Nephron (organoid): Measurements from ENCODE around the gene WFDC12.

ENCODE experiments used
- H3K27ac Mint-ChIP-seq, 3 experiments: 2 replicates each; pipeline ENCODE4 v1.8.0; 2020; ENCODE audit warnings: mixed read lengths in 3 of 3, mild to moderate bottlenecking in 2 of 3, moderate library complexity in 1 of 3
- H3K27me3 Mint-ChIP-seq: 2 replicates; pipeline ENCODE4 v1.8.0; 2021; ENCODE audit warnings: low read depth, mild to moderate bottlenecking, moderate library complexity, mixed read lengths
- H3K36me3 Mint-ChIP-seq: 2 replicates; pipeline ENCODE4 v1.8.0; 2020; ENCODE audit warnings: low read depth, mixed read lengths
- H3K4me1 Mint-ChIP-seq: 2 replicates; pipeline ENCODE4 v1.8.0; 2020; ENCODE audit warnings: mixed read lengths
- H3K4me3 Mint-ChIP-seq, 3 experiments: 2 replicates each; pipeline ENCODE4 v1.8.0; 2020; ENCODE audit warnings: mild to moderate bottlenecking in 3 of 3, mixed read lengths in 3 of 3, moderate library complexity in 2 of 3
- H3K9me3 Mint-ChIP-seq: 2 replicates; pipeline ENCODE4 v1.8.0; 2020; ENCODE audit warnings: mixed read lengths
- TF ChIP-seq, protein P1 (sequence below), 3 experiments: fragments of 200-600 bp; sonication (generic); IDR thresholded peaks; one replicate each; pipeline ENCODE4 v1.5.0; 2021; ENCODE audit warnings: antibody characterized with exemption in 3 of 3; ENCODE audit not compliant: unreplicated experiment in 3 of 3

WFDC12 gene

DNA sequence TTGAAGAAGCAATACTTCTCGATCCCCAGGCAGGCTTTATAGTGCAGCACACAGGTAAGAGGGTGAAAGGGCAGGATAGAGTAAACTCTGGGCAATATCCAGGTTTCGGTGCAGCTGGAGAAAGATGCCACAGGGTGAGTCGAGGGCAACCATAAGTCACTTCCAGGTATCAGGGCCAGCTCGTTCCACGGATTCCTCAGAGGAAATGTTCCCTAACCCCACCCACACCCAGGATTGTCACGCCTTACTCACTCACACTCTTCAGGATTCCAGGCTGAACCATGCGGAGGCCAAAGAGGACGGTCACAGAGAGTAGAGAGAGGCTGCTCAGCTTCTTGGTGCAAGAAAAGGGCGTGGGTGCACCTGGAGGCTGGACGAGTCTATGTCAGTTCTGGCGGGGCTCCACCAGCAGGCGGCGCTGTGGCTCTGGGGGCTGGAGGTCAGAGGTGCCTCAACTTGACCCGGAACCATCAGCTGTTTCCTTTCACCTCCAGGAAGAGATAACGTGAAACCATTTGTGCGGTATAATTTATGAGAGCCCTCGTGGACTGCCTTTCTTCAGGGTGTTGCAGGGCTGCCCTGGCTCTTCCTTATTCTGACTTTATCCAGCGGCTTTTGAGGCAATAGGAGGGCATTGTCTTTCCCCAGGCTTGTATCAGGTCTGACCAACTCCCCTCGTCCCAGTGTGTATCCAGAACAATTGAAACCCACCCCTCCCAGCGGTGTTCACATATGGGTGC lies 14.5 kb upstream of the WFDC12 start:
- Mint-ChIP-seq H3K9me3 (no peaks in the 10 kb centered on the region), H3K27me3 (peaks cover 9% of the 10 kb centered on the region), H3K36me3 (no peaks in the 10 kb centered on the region), H3K4me1 (no peaks in the 10 kb centered on the region), H3K27ac (no peak overlapping the region), H3K4me3 (no peak overlapping the region)
- TF ChIP-seq, protein P1, sequence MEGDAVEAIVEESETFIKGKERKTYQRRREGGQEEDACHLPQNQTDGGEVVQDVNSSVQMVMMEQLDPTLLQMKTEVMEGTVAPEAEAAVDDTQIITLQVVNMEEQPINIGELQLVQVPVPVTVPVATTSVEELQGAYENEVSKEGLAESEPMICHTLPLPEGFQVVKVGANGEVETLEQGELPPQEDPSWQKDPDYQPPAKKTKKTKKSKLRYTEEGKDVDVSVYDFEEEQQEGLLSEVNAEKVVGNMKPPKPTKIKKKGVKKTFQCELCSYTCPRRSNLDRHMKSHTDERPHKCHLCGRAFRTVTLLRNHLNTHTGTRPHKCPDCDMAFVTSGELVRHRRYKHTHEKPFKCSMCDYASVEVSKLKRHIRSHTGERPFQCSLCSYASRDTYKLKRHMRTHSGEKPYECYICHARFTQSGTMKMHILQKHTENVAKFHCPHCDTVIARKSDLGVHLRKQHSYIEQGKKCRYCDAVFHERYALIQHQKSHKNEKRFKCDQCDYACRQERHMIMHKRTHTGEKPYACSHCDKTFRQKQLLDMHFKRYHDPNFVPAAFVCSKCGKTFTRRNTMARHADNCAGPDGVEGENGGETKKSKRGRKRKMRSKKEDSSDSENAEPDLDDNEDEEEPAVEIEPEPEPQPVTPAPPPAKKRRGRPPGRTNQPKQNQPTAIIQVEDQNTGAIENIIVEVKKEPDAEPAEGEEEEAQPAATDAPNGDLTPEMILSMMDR (IDR thresholded peaks at IDR 0.05; ENCODE audit: unreplicated experiment in 3 of 3), result peak in 2 of 3 experiments; percentile 18 to 33

DNA sequence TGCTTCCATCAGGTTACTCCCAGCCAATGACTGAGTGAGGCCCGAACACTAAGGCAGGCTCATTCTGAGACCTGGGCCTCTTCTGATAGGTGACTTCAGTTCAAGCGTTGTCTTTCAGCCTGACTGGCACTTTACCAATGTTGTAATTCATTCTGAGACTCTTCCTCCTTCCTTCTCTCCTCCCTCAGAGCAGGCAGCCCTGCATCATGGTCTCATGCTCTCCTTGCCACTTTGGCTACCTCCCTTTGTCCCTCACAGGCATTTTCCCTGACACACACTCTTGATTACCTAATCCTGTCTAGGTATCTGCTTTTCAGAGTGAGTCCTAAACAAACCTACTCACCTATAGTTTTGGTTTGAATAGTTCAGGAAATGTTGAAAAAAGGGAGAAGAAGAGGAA lies 12.6 kb upstream of the WFDC12 start:
- Mint-ChIP-seq H3K36me3 (no peaks in the 10 kb centered on the region), H3K4me1 (no peaks in the 10 kb centered on the region), H3K4me3 (no peak overlapping the region), H3K27me3 (peaks cover 19% of the 10 kb centered on the region), H3K27ac (no peak overlapping the region), H3K9me3 (no peaks in the 10 kb centered on the region)
- TF ChIP-seq, protein P1 (IDR thresholded peaks at IDR 0.05; ENCODE audit: unreplicated experiment in 3 of 3), result no peak

DNA sequence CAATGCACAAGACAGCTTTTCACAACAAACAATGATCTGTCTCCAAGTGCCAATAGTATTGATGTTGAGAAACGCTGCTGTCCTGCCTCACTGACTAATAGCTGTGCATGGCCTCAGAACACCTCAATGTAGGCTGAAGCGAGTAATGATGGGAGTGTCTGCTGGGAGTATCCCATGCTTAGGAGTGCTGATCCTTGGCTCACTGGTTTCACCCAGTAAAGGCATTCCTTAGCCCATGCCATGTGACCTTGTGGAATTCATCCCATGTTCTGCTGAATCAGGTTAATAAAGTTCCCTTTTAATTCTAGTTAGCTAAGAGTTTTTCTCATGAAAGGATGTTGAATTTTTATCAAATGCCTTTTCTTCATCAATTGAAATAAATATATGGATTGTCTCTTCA lies 3.8 kb upstream of the WFDC12 start:
- no peaks in the 10 kb centered on the region for H3K9me3 Mint-ChIP-seq
- H3K4me3 Mint-ChIP-seq, result no peak overlapping the region
- no peaks in the 10 kb centered on the region for H3K4me1 Mint-ChIP-seq
- H3K36me3 Mint-ChIP-seq, result no peaks in the 10 kb centered on the region
- H3K27me3 Mint-ChIP-seq, result peaks cover 54% of the 10 kb centered on the region
- H3K27ac Mint-ChIP-seq, result peak overlapping the region in 1 of 3 experiments; percentile 47
- TF ChIP-seq, protein P1 (IDR thresholded peaks at IDR 0.05; ENCODE audit: unreplicated experiment in 3 of 3), result no peak

DNA sequence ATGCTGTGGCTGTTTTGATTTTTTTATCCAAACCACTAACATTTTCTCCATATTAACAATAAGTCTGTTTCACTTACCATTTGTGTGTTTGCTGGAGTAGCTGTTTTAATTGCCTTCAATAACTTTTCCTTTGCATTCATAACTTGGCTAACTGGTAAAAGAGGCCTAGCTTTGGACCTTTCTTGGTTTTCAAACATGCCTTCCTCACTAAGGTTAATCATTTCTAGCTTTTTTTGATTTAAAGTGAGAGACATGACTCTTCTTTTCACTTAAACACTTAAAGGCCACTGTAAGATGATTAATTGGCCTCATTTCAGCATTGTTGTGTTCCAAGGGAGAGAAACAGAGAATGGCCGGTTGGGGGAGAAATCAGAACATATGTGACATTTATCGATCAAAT lies 2.9 kb downstream of the WFDC12 start:
- Mint-ChIP-seq H3K36me3 (no peaks in the 10 kb centered on the region), H3K4me1 (no peaks in the 10 kb centered on the region), H3K9me3 (peaks cover 2% of the 10 kb centered on the region), H3K27me3 (peaks cover 44% of the 10 kb centered on the region), H3K27ac (no peak overlapping the region), H3K4me3 (no peak overlapping the region)
- TF ChIP-seq, protein P1 (IDR thresholded peaks at IDR 0.05; ENCODE audit: unreplicated experiment in 3 of 3), result no peak

DNA sequence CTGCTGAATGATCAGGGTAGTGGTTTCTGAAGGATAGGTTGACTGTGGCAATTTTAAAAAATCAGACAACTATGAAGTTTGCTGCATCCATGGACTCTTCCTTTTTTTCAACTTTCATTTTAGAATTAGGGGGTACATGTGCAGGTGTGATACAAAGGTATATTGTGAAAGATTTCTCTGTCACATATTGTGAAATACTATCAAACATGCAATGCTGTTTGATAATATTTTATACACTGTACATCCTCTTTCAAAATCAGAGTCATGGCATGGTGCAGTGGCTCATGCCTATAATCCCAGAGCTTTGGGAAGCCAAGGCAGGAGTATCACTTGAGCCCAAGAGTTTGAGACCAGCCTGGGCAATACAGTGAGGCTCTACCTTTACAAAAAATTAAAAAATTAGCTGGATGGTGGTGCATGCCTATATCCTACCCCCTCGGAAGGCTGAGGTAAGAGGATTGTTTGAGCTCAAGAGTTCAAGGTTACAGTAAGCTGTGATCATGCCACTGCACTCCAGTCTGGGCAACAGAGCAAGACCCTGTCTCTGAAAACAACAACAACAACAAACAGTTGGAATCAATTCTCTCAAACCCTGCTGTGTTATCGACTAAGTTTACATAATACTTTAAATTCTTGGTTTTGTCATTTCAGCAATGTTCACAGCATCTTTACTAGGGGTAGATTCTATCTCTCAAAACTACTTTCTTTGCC lies 4.6 kb downstream of the WFDC12 start:
- H3K27ac Mint-ChIP-seq, result no peak overlapping the region
- no peaks in the 10 kb centered on the region for H3K36me3 Mint-ChIP-seq
- TF ChIP-seq, protein P1 (IDR thresholded peaks at IDR 0.05; ENCODE audit: unreplicated experiment in 3 of 3), result no peak
- peaks cover 2% of the 10 kb centered on the region for H3K9me3 Mint-ChIP-seq
- no peaks in the 10 kb centered on the region for H3K4me1 Mint-ChIP-seq
- H3K4me3 Mint-ChIP-seq, result no peak overlapping the region
- peaks cover 42% of the 10 kb centered on the region for H3K27me3 Mint-ChIP-seq
